Liver (tissue), 9 donors: Measurements from ENCODE around the gene PIGK. TPM values are rescaled to one million over a fixed set of nuclear protein-coding genes. Genes with fewer than 3 reads are reported as not detected.

ENCODE experiments used
- DNase-seq: peaks from one replicate; pipeline ENCODE4 v3.0.0-alpha.2; 2017; ENCODE audit warnings: low spot score
- H3K27ac ChIP-seq, 2 donors: one replicate each; pipeline ENCODE4 v1.7.0; 2013; ENCODE audit warnings: inconsistent platforms in 2 of 2, low read length in 2 of 2, control low read depth in 1 of 2, low read depth in 1 of 2, mild to moderate bottlenecking in 1 of 2
- H3K27me3 ChIP-seq, 4 donors: one replicate each; pipeline versions ENCODE4 v1.6.1 to v1.7.0; 2013; ENCODE audit warnings: low read length in 3 of 4, inconsistent platforms in 1 of 4, mild to moderate bottlenecking in 1 of 4, moderate library complexity in 1 of 4; ENCODE audit not compliant: control insufficient read depth in 4 of 4, insufficient read depth in 4 of 4
- H3K36me3 ChIP-seq, 4 donors: one replicate each; pipeline versions ENCODE4 v1.6.1 to v1.7.0; 2013; ENCODE audit warnings: low read length in 3 of 4, mild to moderate bottlenecking in 3 of 4, low read depth in 1 of 4, moderate library complexity in 1 of 4; ENCODE audit not compliant: control insufficient read depth in 4 of 4, insufficient read depth in 3 of 4
- H3K4me1 ChIP-seq, 4 donors: one replicate each; pipeline versions ENCODE4 v1.6.1 to v1.7.0; 2013; ENCODE audit warnings: low read length in 3 of 4, mild to moderate bottlenecking in 3 of 4, moderate library complexity in 1 of 4; ENCODE audit not compliant: control insufficient read depth in 4 of 4, insufficient read depth in 4 of 4
- H3K4me3 ChIP-seq, 3 donors: one replicate each; pipeline versions ENCODE4 v1.6.1 to v1.7.0; 2013; ENCODE audit warnings: low read length in 3 of 3, control low read depth in 1 of 3, low read depth in 1 of 3, mild to moderate bottlenecking in 1 of 3
- H3K9ac ChIP-seq, 2 donors: one replicate each; pipeline ENCODE4 v1.7.0; 2013; ENCODE audit warnings: low read length in 2 of 2, mild to moderate bottlenecking in 2 of 2, moderate library complexity in 2 of 2, control low read depth in 1 of 2, low read depth in 1 of 2
- H3K9me3 ChIP-seq, 4 donors: one replicate each; pipeline versions ENCODE4 v1.6.1 to v1.7.0; 2013; ENCODE audit warnings: low read length in 3 of 4; ENCODE audit not compliant: control insufficient read depth in 4 of 4
- CTCF ChIP-seq: fragments of 150-350 bp; IDR thresholded peaks from 2 replicates; pipeline ENCODE4 v1.5.1; 2017; ENCODE audit warnings: improper control_type of control experiment, low read depth, low read length; ENCODE audit not compliant: missing input control
- EGR1 ChIP-seq, 2 donors: IDR thresholded peaks; 2 replicates each; pipeline ENCODE4 v1.6.1; 2016 to 2018; ENCODE audit warnings: antibody characterized with exemption in 2 of 2, low read depth in 2 of 2
- FOXA1 ChIP-seq: IDR thresholded peaks from 2 replicates; pipeline ENCODE4 v1.6.1; 2016; ENCODE audit warnings: antibody characterized with exemption
- FOXA2 ChIP-seq: IDR thresholded peaks from 2 replicates; pipeline ENCODE4 v1.6.1; 2016; ENCODE audit warnings: antibody characterized with exemption
- GABPA ChIP-seq, 2 donors: IDR thresholded peaks in 1 of 2; conservative IDR thresholded peaks in 1 of 2; 2 replicates each; pipeline ENCODE4 v1.6.1; 2016; ENCODE audit warnings: antibody characterized with exemption in 2 of 2, mild to moderate bottlenecking in 1 of 2, moderate library complexity in 1 of 2
- HNF4A ChIP-seq, 2 donors: conservative IDR thresholded peaks; 2 replicates each; pipeline ENCODE4 v1.6.1; 2016; ENCODE audit warnings: antibody characterized with exemption in 2 of 2, mild to moderate bottlenecking in 2 of 2
- HNF4G ChIP-seq: IDR thresholded peaks from 2 replicates; pipeline ENCODE4 v1.6.1; 2016; ENCODE audit warnings: antibody characterized with exemption
- NR2F2 ChIP-seq: IDR thresholded peaks from 2 replicates; pipeline ENCODE4 v1.6.1; 2016; ENCODE audit warnings: antibody characterized with exemption
- RAD21 ChIP-seq, 2 donors: IDR thresholded peaks; 2 replicates each; pipeline ENCODE4 v1.6.1; 2016; ENCODE audit warnings: antibody characterized with exemption in 2 of 2, mild to moderate bottlenecking in 2 of 2
- RXRA ChIP-seq, 2 donors: IDR thresholded peaks; 2 replicates each; pipeline ENCODE4 v1.6.1; 2017 to 2018; ENCODE audit warnings: antibody characterized with exemption in 2 of 2, mild to moderate bottlenecking in 1 of 2
- SP1 ChIP-seq: IDR thresholded peaks from 2 replicates; pipeline ENCODE4 v1.6.1; 2018; ENCODE audit warnings: antibody characterized with exemption, mild to moderate bottlenecking
- YY1 ChIP-seq: IDR thresholded peaks from 2 replicates; pipeline ENCODE4 v1.6.1; 2016; ENCODE audit warnings: antibody characterized with exemption, mild to moderate bottlenecking
- WGBS: extraction: QIAGEN DNeasy Blood & Tissue Kit; methylation state at CpG from one replicate; pipeline ENCODE4 v1.1.7; 2013; 5-methylcytosine and 5-hydroxymethylcytosine counted together
- polyA plus RNA-seq, 2 donors: library from polyadenylated mRNA; stranded (reverse) in 1 of 2; unstranded in 1 of 2; fragments of 200-250 nt in 1 of 2; fragments of >200 nt in 1 of 2; fragmentation: Nextera tagmentation in 1 of 2; extraction: Ambion mirVana in 1 of 2; gene quantifications; one replicate each; pipeline versions ENCODE4 v1.2.1 to v1.2.3, GENCODE V29; 2013 to 2015
- total RNA-seq, 2 donors: library from RNA; depleted of rRNA; stranded (reverse); fragments of >200 nt; gene quantifications; one replicate each; pipeline ENCODE4 v1.2.3, GENCODE V29; 2014
- TF ChIP-seq, protein P1 (sequence below): IDR thresholded peaks from 2 replicates; pipeline ENCODE4 v1.6.1; 2016; ENCODE audit warnings: antibody characterized with exemption
- TF ChIP-seq, protein P2 (sequence below): IDR thresholded peaks from 2 replicates; pipeline ENCODE4 v1.6.1; 2016; ENCODE audit warnings: antibody characterized with exemption
- TF ChIP-seq, protein P3 (sequence below): IDR thresholded peaks from 2 replicates; pipeline ENCODE4 v1.6.1; 2016; ENCODE audit warnings: antibody characterized with exemption
- donor health status: healthy.
- donor health status: healthy.
- donor health status: healthy.
- donor health status: healthy.
- donor health status: healthy.

Gene PIGK
- total and polyA plus RNA-seq, 4 donors: 10.8 to 15.6 (median 14.4) TPM

DNA sequence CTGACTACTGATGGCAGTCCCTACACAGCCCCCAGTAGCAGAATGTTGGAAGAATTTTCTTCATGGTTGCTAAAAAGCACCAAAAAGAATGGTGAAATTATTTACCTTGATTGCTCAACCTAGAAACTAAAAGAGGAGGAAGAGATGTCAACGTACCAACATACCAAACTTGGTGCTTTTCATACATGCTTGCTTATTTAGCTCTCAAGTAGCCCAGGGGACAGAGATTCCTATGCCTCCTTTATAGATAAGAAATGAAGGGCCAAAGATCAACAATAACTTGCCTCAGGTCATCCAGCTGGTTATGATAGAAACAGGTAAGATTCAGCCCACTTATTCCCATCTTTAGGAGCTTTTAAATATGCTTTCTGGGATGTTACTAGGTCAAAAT, 170.6 kb downstream of the PIGK start:
- H3K27ac ChIP-seq: no peak overlapping the region
- H3K36me3 ChIP-seq: no peaks in the 10 kb centered on the region
- DNase-seq: no peak
- H3K9me3 ChIP-seq: no peaks in the 10 kb centered on the region
- TF ChIP-seq EGR1 (IDR thresholded peaks at IDR 0.05; ENCODE audit: low read depth in 2 of 2): no peak
- no peak for TF ChIP-seq FOXA2
- TF ChIP-seq RXRA (IDR thresholded peaks at IDR 0.05): no peak
- no peak for TF ChIP-seq YY1
- TF ChIP-seq NR2F2: no peak
- no peak for TF ChIP-seq HNF4G
- TF ChIP-seq, protein P1, sequence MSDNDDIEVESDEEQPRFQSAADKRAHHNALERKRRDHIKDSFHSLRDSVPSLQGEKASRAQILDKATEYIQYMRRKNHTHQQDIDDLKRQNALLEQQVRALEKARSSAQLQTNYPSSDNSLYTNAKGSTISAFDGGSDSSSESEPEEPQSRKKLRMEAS: no peak
- TF ChIP-seq, protein P2, sequence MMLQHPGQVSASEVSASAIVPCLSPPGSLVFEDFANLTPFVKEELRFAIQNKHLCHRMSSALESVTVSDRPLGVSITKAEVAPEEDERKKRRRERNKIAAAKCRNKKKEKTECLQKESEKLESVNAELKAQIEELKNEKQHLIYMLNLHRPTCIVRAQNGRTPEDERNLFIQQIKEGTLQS: no peak
- no peak for TF ChIP-seq FOXA1
- TF ChIP-seq SP1: no peak
- TF ChIP-seq GABPA (IDR thresholded peaks at IDR 0.05 in 1 of 2, conservative IDR thresholded peaks at IDR 0.05 in 1 of 2): no peak
- TF ChIP-seq CTCF: no peak
- no peak for TF ChIP-seq RAD21 (IDR thresholded peaks at IDR 0.05)
- H3K27me3 ChIP-seq: no peaks in the 10 kb centered on the region
- H3K4me3 ChIP-seq: no peak overlapping the region
- no peak overlapping the region for H3K9ac ChIP-seq
- no peaks in the 10 kb centered on the region for H3K4me1 ChIP-seq
- 23% methylated on average over 1 of the region's 1 CpG for WGBS

- no peak overlapping the region for H3K4me3 ChIP-seq
Observed at GRCh38 chr1:77047978-77048614, 171.1 kb downstream of the PIGK start.

GRCh38 chr1:77047575-77047974, 171.7 kb downstream of the PIGK start:
- H3K9me3 ChIP-seq: no peaks in the 10 kb centered on the region
- TF ChIP-seq HNF4A (conservative IDR thresholded peaks at IDR 0.05): no peak
- TF ChIP-seq, protein P3, sequence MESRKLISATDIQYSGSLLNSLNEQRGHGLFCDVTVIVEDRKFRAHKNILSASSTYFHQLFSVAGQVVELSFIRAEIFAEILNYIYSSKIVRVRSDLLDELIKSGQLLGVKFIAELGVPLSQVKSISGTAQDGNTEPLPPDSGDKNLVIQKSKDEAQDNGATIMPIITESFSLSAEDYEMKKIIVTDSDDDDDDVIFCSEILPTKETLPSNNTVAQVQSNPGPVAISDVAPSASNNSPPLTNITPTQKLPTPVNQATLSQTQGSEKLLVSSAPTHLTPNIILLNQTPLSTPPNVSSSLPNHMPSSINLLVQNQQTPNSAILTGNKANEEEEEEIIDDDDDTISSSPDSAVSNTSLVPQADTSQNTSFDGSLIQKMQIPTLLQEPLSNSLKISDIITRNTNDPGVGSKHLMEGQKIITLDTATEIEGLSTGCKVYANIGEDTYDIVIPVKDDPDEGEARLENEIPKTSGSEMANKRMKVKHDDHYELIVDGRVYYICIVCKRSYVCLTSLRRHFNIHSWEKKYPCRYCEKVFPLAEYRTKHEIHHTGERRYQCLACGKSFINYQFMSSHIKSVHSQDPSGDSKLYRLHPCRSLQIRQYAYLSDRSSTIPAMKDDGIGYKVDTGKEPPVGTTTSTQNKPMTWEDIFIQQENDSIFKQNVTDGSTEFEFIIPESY: no peak
- no peak for TF ChIP-seq FOXA1
- TF ChIP-seq CTCF: no peak
- no peaks in the 10 kb centered on the region for H3K4me1 ChIP-seq
- H3K4me3 ChIP-seq: no peak overlapping the region
- no peak overlapping the region for H3K27ac ChIP-seq
- 92% methylated on average over 1 of the region's 1 CpG for WGBS
- no peaks in the 10 kb centered on the region for H3K36me3 ChIP-seq
- no peak for DNase-seq
- no peak overlapping the region for H3K9ac ChIP-seq
- no peaks in the 10 kb centered on the region for H3K27me3 ChIP-seq

More at GRCh38 chr1:77047978-77048614, 171.1 kb downstream of the PIGK start:
- H3K27ac ChIP-seq: no peak overlapping the region
- H3K9me3 ChIP-seq: no peaks in the 10 kb centered on the region
- no peaks in the 10 kb centered on the region for H3K36me3 ChIP-seq
- H3K9ac ChIP-seq: no peak overlapping the region
- TF ChIP-seq HNF4A (conservative IDR thresholded peaks at IDR 0.05) (no peak), YY1 (no peak)
- H3K4me1 ChIP-seq: no peaks in the 10 kb centered on the region
- WGBS: 68% methylated on average over 3 of the region's 3 CpGs
- DNase-seq: no peak
- no peaks in the 10 kb centered on the region for H3K27me3 ChIP-seq
